Left lobe of liver (tissue), 2 donors: ENCODE data around the gene GRIN2C. TPM values are rescaled to one million over a fixed set of nuclear protein-coding genes. Genes with fewer than 3 reads are reported as not detected.

Experiments
- ATAC-seq: fragments of 200-7000 bp; cut with Tn5 transposase; one replicate; pipeline ENCODE4 v1.9.1; 2020; ENCODE audit warnings: mild to moderate bottlenecking, moderate library complexity
- DNase-seq: peaks from one replicate; pipeline ENCODE4 v3.0.0-alpha.2; 2020; ENCODE audit warnings: low spot score
- total RNA-seq: library from RNA; stranded (reverse); gene quantifications from one replicate; pipeline ENCODE4 v1.2.1, GENCODE V29; 2021
- donor health status: DM: no; HTN: no; CAD: no; lungs with moderate emphysema.
- donor health status: DM: no; HTN: yes; CAD: no.

The GRIN2C gene
- total RNA-seq, 1 donor from 2014 or later: not detected

DNA sequence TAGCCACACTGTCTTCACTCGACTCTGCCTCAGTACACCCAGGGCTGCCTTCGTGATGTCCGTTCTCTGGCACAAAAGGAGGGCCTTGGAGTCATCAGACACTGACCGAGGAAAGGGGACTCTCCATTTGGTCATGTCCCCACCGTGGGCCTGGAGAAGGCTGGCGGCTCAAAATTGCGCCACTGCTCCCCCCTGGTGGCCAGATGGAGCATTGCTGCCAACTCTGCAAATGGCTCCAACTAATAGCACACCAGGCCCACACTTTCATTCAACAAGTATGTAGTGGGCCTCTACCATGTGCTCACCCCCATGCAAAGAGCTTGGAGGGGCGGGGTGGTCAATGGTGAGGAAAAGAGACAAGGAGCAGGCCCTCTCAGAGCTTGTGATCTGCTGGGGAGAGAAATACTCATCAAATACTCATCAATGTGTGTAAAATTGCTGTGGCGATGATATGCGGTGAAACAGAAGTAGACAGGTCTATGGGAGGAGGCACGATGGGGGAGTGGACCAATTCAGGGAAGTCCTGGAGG is 5.2 kb upstream of the GRIN2C start:
- ATAC-seq (peak; percentile 80), DNase-seq (peak; percentile 76)

DNA sequence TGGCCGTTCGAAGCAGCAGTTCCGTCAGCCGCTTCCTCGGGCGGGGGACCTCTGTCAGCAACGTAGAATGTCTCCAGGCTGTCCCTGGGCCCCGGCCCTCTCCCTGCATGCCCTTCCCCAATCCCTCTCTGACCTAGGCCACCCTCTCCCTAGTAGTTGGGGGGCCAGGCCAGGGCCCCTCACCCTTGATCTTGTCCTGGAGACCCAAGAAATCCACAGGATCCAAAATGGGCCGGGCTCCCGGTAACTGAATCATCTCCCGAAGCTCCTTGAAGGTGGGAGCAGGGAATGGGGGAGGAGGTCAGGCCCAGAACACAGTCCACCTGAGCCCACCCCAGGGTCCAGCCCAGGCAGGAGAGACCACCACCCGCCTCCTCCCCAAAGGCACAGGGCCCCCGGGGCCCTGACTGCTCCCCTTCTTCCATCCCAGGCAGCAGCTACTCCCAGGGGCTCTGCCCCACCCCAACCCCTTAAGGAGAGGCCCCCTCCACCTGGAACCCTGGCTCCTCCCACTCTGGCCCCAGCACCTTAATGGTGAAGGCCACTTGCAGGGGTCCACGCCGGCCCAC is 4.7 kb upstream of the GRIN2C start:
- DNase-seq: no peak
- ATAC-seq: no peak

DNA sequence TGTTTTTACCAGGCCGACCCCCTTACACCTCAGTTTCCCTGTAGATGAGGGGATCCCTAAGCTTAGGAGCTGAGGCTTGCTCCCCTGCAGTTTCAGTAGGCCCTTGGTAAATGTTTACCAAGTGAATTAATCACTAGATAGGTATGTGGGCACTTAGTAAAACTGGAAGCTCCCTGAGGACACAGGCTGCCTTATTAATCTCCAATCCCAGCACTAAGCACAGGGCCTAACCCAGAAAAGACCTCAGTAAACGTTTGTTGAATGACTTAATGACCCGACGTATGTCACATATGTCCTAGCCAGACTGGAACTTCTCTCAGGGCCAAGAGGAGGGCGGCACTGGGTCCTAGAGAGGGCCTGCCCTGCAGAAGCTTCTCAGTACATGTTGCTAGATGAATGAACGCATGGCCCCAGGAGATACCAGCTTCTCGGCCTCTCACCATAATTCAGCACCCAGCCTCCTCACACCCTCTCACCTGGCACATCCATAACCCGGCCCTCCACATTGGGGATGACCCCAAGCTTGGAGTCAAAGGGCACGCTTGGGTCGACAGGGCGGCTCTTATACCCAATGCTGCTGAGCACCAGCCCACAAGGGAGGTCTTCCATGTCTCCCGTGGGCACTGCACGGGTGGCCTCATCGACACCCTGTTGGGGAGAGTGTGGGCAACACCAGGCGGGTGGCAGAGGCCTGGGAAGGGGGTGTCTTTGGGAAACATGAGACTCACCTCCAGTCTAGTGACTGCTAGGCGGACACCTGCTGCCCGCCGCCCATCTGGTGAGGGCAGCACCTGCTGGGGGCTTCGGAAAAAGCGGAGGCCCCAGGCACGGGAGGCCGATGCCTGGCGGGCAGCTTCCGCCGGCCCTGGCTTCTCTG is 4.0 kb upstream of the GRIN2C start:
- no peak for ATAC-seq

DNA sequence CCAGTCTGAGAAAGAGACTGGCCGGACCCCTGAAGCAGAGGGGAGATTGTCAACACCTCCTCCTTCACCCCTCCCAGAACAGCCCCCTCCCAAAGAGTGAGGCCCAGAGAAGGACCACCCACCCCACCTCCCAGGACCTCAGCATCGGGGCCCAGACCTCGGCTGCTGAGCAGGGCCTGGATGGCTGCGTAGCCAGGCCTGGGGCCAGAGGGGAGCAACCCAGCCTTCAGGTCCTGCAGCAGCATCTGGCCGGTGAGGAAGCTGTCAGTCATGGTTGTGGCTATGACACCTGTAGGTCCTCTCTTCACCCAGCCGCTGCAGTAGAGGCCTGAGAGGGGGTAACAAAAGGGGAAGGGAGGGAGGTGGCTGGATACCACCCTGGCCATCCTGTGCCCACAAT is 3.2 kb upstream of the GRIN2C start:
- ATAC-seq (no peak), DNase-seq (no peak)

More for the DNA sequence above, 4.0 kb upstream of the GRIN2C start:
- DNase-seq: no peak

DNA sequence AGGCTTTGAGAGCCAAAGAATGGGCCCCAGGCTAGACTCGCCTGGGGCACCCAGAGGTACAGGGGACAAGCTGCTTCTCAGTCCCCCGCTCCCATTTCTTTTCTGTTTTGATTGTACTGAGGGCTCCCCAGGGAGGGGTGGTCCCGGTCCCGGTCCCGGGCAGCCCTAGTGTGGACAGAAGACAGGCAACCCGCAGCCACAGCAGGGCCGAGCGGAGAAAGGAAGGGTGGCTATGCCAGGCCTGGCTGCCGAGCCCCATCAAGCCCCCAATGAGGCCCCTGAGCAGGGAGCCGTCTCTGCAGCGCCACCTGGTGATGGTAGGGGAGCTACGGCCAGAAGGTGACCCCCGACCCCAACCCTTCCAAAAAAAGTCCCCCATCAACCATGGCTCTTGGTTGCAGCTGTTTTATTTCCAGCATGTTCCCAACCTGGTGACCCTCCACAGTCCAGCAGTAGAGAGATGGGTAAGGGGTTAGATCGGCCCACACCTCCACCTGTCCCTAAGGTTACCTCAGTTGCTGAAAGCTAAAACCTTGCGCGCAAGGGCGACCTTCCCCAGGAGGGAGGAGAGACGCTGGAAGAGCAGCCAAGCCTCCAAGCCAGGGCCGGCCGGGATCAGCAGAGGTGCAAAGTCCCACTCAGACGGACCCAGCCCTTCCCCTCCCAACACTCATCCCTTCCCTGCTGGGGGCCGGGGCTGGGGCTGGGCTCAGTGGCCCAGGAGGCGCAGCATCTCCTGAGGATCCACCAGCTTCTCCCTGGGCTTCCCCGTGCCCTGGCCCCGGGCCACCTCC is 2.6 kb upstream of the GRIN2C start:
- DNase-seq (no peak), ATAC-seq (peak; percentile 70)

DNA sequence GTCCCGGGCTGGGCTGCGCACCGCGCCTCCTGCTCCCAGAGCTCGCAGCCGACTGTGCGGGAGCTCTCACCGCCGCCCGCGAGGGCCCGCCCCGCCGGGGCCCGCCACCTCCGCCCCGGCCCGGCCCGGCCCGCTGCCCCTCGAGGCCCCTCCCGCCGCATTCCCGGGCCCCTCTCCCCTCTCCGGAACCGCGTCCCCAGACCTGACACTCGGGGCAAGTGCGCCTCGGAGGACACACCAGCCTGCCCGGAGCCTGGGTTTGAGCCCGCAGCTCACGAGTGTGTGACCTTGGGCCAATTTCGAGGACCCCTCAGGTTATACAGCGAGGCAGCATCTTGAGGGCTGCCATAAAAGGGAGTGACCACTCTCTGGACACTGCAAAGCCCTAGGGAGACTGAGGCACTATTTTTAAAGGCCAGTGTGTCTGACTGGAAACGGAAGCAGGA is 2.0 kb upstream of the GRIN2C start:
- ATAC-seq (no peak), DNase-seq (no peak)

DNA sequence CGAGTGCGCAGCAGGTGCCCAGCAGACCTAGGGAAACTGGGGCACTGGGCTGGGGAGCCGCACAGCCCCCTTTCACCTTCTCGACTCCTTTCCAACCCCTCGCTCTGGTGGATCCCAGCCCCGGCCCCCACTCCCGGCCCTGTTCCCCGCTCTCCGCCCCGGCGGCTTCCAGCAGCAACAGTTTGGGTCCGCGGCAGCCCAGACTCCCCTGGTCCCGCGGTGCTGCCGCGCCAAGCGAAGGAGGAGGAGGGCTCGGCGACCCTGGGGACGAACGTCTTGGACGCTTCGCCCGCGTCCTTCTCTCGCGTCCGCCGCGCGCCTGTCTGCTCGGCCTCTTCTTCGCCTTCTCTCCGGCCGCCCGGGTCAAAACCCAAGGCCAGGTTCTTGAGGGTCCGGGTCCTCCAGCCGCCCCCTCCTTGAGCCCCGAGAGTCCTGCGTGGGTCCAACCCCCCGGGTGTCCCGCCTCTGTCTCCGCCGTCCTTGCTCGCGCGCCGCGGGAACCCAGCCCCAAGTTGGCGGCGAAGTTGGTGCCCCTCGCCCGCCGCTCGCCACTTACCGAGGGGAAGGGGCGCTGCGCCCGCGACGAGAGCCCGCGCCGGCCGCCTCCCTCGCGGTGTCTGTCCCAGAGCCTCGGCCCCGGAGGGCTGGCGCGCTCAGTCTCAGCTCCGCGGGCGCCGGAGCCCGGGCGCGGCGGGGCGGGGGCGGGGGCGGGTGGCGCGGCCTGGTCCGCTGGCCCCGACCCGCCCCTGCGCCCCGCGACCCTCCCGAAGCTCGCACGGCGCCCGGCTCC is 1.4 kb upstream of the GRIN2C start:
- DNase-seq (no peak), ATAC-seq (no peak)

DNA sequence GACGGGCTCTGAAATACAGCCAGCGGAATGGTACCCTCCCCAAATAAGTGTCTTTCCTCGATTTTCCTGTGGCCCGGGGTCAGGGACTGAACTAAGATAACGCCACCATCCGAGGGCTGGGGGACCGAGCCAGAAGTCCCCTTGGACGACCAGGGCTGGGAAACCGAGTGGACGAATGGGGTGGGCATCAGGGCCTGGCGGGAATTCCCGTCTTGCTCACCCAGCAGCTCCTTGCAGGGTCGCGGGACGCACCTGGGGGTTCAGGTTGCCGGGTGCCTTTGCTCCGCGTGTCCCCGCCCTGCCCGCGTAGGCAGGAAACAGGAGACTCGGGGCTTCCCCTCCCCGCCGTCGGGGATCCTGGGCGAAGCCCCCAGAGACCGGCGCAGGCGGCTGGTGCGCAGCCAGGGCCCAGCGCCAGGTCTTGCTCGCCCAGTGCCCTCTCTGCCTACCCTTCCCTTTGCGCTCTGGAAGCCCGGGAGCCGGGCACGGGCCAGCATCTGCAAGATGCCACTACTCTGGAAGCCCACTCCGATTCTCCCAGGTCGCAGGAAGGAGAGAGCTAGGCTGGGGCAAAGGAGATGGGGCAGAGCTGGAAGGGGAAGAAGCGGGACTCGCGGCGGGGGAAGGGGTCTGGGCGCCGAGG is 665 bp upstream of the GRIN2C start:
- DNase-seq (no peak), ATAC-seq (no peak)

DNA sequence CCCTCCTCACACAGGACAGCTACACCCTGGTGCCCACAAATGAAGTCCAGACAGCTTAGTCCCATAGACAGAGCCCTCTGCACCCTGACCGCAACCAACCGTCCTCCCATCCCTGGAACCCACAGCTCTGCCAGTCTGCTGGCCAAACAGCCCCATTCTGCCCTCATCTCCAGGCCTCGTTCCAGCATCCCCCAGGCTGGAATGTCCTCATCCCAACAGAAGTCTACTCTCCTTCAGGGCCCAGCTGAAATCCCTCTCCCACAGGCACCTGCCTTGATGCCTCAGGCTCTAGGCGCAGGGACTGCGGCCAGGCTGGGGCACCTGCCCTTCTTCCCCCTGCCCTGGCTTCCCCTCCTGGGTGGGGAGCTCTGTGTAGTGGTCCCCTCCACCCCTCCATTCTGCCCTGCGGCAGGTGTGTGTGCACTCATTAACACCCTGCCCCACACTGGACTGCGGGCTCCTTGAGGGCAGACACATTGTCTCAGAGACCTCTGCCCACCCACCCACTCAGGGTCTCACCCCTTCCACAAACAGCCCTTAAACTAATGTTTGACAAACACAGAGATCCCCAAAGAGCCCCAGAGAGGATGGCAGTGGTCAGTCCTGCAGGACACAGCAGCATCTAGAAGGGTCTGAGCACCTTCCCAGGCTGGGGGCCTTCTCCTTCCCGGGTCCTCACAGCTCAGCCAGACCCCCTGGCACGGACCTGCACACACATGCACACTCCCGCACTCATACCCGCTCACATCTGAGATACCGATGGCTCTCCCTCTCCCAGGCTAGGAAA is 820 bp downstream of the GRIN2C start:
- no peak for DNase-seq
- no peak for ATAC-seq

DNA sequence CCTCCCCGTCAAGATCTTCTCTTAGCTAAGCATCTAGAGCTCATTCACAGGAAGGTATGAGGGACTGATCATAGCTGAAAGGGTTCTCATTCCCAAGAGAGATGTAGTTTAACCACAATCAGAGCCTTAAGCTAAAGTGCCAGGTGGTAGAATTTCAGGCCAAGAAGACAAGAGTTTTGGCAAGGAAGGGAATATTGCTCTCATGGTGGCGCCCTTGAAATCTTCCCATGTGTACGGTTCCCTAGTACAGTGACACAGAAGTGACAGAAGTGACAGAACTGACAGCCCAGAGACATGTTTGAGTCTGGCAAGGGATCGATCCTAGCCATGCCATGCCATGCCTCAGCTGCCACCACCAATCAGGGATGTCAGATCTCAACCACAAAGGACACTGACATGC is 2.5 kb downstream of the GRIN2C start:
- no peak for DNase-seq
- ATAC-seq: no peak

DNA sequence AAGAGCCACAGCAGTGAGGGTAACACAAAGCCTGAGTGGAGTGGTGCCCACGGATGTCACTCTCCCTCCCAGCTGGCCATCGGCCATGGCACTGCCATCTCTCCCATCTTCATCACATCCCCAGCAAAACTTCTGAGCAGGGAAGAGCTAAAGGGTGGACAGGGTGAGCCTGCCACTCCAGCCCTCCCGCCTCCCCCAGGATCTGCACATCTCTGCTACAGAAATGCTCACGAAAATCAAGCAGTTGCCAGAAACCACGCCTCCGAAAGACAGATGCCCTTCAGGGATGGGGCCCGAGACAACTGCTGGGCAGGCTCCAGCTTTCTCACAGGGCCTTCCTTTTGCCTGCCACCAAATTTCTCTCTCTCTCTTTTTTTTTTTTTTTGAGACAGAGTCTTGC is 3.6 kb downstream of the GRIN2C start:
- no peak for ATAC-seq

DNA sequence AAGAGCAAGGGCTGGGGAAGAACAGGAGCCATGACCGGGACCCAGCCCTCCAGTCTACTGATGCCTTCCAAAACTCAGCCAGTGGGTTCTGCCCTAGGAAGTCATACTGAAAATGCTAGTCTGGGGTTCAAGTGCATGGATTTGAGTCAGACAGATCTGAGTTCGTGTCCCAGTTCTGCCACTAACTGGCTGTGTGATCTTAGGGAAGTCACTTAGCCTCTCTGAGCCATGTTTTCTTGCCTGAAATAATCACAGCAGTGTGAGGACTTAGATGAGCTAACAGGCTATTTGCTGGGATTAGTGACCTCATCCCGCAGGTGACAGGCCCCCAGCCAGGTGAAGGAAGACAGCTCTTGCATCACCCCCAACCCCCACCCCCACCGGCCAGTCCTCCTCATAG is 4.4 kb downstream of the GRIN2C start:
- no peak for DNase-seq
- ATAC-seq: no peak

More for the DNA sequence above, 3.6 kb downstream of the GRIN2C start:
- DNase-seq: no peak

DNA sequence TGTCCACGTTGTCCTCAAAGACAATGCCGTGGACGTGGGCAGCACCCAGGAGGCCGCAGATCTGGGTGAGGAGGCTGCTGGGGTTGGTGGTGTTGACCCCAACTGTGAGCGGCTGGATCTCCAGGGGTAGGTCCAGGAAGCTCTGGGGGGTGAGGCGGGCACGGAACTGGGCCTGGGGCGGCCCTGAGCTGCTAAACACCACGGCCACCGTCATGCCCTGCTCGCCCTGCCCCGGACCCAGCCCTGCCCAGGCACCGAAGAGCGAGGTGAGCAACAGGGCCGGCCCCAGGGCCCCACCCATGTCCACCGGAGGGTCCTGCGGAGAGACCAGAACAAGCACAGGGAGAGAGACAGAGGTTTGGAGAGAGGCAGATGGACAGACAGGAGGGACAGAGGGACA is 4.9 kb downstream of the GRIN2C start:
- DNase-seq (no peak), ATAC-seq (no peak)

DNA sequence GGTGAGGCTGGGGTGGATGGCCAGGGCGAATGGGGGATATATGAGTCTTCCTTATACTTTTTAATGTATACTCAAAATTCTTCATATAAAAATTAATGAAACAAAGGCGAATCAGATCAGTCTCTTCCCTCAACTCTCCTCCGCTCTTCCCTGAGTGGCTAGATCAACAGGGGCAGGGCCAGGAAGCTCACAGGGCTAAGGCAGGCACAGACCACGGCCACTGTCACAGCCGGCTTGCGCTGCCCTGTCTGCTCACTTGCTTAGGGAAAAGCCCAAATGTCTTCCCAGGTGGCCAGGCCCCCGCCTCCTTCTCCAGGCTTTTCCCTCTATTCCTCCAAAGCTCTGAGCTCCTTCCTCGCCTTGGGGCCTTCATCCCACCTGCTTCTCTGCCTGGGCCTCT is 6.0 kb downstream of the GRIN2C start:
- DNase-seq (no peak), ATAC-seq (no peak)

DNA sequence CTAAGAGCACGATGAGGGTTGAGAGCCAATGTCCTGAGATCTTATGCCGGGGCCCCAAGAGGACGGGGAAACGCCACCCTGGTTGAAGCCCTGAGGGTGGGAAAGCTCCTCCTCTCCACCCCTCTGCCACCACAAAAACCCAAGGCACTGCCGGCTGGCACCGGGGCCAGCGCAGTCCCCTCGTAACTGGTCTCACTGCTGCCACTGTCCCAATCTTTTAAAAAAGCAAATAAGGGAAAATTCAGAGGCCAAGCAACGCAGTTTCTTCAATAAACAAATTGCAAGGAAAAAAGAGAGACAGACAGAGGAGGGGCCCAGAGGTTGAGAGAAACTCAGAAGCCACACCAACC is 6.7 kb downstream of the GRIN2C start:
- ATAC-seq: no peak
- DNase-seq: no peak

DNA sequence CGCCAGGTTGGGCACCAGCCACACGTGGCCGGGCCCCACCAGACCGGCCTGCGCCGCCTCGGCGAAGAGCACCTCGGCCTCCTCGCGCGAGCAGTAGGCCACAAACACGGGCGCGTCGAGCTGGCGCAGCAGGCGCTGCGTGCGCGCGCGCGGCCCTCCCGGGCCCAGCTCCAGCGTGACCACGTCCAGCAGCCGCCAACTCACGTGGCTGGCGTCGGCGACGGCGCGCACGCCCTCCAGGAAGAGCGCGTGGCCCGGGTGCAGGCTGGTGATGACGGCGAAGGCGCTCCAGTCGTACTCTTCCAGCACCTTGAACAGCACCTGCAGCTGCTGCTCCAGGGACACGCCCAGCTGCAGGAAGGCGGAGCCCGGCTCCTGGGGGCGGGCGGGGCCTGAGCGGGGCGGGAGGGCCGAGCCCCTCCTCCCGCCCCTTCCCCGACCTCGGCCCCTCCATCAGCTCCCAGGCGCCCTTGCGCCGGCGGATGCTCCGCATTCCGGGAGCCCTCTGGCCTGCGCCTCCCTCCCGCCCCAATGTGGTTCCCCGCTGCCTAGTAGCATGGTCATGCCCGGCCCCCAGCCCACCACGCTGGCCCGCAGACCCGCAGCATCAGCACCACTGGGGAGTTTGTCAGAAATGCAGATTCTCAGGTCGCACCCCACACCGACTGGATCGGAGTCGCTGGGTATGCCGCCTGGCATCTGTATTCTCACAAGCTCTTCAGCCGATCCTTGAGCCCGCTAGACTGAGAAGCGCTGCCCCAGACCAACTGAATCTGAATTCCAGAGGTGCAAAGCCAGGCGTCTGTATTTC is 7.2 kb downstream of the GRIN2C start:
- DNase-seq (no peak), ATAC-seq (peak; percentile 27)

DNA sequence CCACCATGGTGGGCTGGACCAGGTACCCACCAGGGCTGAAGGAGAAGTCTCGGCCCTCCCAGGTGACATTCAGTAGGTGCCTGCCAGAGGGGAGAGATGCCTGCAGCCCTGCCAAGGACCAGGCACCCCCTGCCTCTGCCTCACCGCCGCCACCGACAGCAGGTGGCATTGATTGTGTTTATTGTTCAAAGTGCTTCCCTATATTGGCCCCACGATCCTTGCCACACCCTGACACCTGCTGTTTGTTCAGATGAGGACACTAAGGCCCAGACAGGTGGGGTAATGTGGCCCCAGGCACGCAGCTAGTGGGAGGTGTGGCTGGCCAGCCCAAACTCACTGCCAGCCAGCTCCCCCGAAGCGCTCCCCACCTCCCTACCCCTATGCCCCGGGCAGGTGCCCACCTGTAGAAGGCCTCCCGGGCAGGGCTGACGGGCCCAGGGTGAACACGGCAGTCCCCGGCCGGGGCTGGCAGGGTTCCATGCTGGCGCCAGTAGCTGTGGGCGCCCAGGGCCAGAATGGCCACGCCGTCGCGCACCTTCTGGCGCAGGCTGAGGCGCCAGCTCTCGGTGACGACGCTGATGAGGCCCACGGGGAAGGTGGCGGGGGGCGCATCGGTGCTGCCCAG is 8.0 kb downstream of the GRIN2C start:
- no peak for ATAC-seq
- DNase-seq: no peak

DNA sequence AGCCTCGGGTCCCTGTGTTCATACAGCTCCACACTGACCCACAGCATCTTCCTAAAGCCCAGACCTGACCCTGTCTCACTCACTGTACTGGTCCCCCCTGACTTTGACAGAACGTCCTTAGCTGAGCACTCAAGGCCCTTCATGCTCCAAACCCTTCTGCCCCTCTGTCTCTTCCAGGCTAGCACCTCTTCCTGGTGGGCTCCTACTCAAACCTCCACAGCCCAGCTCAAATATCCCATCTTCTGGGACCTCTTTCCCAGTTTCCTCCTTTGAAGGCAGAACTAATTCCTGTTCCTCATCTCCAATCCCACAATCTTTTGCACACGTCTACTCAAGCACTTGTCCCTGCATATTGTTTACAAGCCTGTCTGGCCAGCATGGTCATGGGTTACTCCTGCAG is 8.8 kb downstream of the GRIN2C start:
- no peak for DNase-seq
- no peak for ATAC-seq
